T1000 (cell line): ENCODE data around the gene DVL1.

Source experiments
- DNase-seq: peaks from one replicate; lab custom pipeline; 2025; ENCODE audit warnings: mixed read lengths; lab: John Stamatoyannopoulos, UW

DVL1 gene

GRCh38 chr1:1311107-1312104 lies 37.8 kb downstream of the DVL1 start:
- DNase-seq = no peak

- no peak for DNase-seq
These were observed 38.7 kb downstream of the DVL1 start for GRCh38 chr1:1310476-1311053.

GRCh38 chr1:1310109-1310385 lies 39.2 kb downstream of the DVL1 start:
- no peak for DNase-seq

DNA sequence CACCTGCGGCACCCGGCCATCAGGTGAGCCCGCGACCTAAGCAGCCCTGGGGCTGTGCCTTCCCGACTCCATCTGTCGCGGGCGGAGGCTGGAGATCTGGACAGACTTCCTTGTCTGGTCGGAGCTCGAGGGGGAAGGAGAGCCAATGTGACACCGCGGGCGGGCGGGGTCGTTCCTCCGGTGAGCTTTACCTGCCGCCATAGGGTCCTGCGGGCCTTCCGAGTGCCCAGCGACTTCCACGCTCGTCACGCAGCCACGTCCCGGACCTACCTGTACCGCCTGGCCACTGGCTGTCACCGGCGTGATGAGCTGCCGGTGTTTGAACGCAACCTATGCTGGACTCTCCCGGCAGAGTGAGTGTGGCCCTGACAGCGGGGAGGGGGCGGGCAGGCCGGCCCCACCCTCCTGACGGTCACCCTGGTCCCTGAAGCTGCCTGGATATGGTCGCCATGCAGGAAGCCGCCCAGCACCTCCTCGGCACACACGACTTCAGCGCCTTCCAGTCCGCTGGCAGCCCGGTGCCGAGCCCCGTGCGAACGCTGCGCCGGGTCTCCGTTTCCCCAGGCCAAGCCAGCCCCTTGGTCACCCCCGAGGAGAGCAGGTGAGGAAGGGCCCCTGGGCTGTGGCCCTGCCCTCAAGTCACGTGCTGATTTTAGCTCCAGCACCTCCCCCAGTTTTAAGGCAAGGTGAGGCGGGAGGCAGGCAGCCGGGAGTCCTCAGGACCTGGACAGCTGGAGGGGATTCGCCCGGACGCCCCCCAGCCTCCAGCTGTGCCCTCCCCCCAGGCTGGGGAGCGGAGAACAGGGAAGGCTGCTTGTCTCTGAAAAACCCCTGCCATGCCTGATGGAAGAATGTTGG lies 39.7 kb downstream of the DVL1 start:
- no peak for DNase-seq

DNA sequence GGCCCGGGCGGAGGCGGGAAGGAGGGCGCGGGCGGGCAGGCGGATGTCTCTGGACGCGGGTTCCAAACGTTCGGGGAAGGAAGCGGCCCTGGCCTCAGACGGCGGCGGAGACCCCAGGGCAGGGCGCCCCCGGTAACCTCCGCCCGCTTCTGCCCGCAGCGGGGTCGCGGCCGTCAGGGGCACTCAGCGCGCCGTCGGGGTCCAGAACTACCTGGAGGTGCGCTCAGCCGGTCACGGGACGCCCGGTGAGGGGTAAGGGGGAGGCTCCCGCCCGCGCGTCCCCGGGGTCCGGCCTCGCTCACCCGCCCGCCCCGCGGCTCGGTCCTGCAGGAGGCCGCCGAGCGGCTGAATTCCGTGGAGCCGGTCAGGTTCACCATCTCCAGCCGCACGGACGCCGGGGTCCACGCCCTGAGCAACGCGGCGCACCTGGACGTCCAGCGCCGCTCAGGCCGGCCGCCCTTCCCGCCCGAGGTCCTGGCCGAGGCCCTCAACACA lies 40.4 kb downstream of the DVL1 start:
- DNase-seq = no peak

GRCh38 chr1:1307923-1308755 lies 41.1 kb downstream of the DVL1 start, which contains the start of the genes ACAP3 and PUSL1:
Gene ACAP3, minus strand, starts transcription at chr1:1307930. Its CDS starts 115 bp downstream, at chr1:1307815.
Gene PUSL1, plus strand, starts transcription at chr1:1308597. Its CDS starts 47 bp downstream, at chr1:1308644.
- peak; percentile 91 for DNase-seq

DNA sequence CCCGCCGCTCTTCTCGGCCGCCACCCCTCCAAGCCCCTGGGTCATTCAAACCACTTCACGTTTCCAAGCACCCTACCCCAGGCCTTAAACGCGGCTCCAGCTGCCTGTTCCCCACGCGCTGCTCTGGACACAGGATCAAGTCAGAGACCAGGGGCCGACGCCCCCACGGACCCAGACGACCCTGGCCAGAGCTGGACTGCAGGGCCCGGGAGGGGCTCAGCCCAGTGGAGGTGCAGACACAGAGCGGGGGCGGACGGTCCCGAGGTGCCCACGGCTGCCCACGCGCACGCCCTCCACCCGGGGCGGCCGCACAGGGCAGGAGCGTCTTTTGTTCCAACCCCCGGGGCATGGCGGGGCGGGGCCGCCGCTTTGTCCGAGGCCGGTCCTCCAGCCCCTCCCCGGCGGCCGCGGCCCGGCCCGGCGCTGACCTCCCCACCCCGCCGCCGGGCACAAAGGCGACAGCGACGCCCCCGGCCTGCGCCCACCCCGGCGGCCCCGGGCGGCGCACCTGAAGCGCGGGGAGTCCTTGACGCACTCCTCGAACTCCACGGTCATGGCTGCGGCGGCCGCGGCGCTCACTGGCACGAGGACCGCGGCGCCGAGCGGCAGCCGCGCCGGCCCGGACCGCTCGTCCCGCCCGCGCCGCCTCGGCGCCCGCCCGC lies 41.8 kb downstream of the DVL1 start:
- peak; percentile 46 for DNase-seq

- no peak for DNase-seq
These were observed 42.5 kb downstream of the DVL1 start for GRCh38 chr1:1306661-1307260.

- DNase-seq = no peak
These were observed 43.1 kb downstream of the DVL1 start for GRCh38 chr1:1306070-1306660.

GRCh38 chr1:1305300-1306069 lies 43.7 kb downstream of the DVL1 start:
- DNase-seq = peak; percentile 59

GRCh38 chr1:1304331-1305299 lies 44.6 kb downstream of the DVL1 start:
- peak; percentile 55 for DNase-seq

DNA sequence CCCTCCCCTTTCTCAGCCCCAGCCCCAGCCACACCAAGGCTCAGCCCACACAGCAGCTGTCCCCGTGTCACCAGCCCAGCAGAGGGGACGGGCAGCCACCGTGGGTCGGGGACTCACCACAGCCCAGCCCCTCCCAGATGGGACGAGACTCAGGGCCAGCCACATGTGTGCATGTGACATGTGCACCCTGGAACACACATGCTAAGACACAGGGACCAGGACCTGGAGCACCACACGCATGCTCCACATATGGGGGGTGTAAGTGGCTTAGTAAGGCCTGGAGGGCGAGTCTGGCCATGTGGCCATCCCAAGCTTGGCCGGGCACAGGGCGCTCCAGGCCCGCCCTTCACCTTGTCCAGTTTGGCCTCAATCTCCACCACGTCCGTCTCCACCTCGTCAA lies 45.5 kb downstream of the DVL1 start:
- no peak for DNase-seq

DNA sequence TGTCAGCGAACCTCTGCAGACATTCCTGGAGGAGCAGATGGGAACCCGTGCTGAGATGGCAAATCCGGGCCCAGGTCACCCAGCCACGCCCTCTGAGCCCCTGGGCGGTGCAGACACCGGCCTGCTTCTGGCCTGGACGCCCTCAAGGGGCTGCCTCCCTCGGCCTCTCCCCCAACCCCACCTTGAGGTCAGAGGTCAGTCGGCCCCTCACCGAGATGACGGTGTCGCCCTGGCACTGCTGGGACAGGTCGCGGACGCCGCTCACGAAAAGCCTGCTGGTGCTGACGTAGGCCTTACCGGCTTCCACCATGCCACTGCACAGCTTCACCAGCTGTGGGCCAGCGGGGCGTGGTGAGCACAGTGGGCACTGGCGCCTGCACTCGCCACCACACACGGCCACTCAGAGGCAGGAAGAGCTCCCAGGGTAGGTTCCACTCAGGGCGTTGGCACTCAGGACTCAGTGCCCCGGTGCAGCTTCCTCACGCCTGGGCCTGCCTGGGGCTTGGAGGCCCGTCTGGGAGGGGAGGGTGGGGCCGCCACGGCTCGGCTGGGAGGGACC lies 46.2 kb downstream of the DVL1 start:
- no peak for DNase-seq

- no peak for DNase-seq
These were observed 47.2 kb downstream of the DVL1 start for GRCh38 chr1:1302006-1302430.

GRCh38 chr1:1300352-1300739 lies 48.9 kb downstream of the DVL1 start:
- no peak for DNase-seq

- no peak for DNase-seq
These were observed 49.4 kb downstream of the DVL1 start for GRCh38 chr1:1299686-1300351.
